GM10847 (cell line): ENCODE data around the gene EWSR1.
A peak's percentile ranks its signal among the peaks of the same experiment; 100 is the strongest.

ENCODE experiments used
- POLR2A ChIP-seq: IDR thresholded peaks from 2 replicates; pipeline ENCODE4 v1.6.1; 2011; ENCODE audit not compliant: insufficient read length; ENCODE audit errors: extremely low read depth

The EWSR1 gene, protein sequence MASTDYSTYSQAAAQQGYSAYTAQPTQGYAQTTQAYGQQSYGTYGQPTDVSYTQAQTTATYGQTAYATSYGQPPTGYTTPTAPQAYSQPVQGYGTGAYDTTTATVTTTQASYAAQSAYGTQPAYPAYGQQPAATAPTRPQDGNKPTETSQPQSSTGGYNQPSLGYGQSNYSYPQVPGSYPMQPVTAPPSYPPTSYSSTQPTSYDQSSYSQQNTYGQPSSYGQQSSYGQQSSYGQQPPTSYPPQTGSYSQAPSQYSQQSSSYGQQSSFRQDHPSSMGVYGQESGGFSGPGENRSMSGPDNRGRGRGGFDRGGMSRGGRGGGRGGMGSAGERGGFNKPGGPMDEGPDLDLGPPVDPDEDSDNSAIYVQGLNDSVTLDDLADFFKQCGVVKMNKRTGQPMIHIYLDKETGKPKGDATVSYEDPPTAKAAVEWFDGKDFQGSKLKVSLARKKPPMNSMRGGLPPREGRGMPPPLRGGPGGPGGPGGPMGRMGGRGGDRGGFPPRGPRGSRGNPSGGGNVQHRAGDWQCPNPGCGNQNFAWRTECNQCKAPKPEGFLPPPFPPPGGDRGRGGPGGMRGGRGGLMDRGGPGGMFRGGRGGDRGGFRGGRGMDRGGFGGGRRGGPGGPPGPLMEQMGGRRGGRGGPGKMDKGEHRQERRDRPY

GRCh38 chr22:29267858-29268510 lies at the start of gene EWSR1, which contains the start of gene RHBDD3:
Gene EWSR1 (plus strand): TSS chr22:29268268. CDS start chr22:29268337, 69 bp downstream.
Gene RHBDD3 (minus strand): TSS chr22:29267981. CDS start chr22:29265626, 2,355 bp downstream.
- peak; percentile 65 for TF ChIP-seq POLR2A

- TF ChIP-seq POLR2A, result no peak
Observed at GRCh38 chr22:29218758-29219408, 49.2 kb upstream of the EWSR1 start.

DNA sequence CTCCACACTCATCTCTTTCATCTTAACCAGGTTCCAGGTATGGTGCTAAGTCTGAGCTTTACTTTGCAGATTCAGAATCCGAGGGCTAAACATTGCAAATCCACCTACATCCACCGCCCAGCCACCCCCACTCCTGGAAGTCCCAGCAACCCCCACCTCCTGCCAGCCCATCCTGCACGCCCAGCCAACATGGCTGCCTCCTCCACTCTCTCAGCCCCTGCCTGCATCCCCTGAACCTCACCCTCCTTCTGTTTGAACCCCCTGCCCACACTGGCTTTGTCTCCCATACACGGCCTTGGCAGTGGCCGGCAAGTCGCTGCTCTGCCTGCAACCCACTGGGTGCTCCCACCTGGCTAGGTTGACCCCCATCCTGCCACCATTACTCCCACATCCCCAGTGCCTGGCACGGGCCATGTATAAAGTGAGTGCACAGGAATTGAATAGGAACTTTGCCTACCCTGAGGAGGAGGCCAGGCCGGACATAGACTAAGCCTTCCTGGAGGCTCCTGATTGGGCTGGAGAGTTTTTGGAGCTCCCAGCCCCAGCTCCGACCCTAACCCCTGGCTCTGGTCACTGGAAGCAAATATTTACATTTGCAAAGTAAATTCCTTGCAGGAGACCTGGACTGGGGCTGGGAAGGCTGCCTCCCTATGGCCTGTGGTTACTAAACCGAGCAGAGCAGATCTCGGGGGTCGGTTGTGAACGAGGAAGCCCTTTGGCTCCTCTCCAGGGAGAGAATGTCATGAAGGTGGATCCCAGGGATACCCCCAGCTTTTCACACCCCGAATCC lies 48.0 kb upstream of the EWSR1 start:
- no peak for TF ChIP-seq POLR2A

DNA sequence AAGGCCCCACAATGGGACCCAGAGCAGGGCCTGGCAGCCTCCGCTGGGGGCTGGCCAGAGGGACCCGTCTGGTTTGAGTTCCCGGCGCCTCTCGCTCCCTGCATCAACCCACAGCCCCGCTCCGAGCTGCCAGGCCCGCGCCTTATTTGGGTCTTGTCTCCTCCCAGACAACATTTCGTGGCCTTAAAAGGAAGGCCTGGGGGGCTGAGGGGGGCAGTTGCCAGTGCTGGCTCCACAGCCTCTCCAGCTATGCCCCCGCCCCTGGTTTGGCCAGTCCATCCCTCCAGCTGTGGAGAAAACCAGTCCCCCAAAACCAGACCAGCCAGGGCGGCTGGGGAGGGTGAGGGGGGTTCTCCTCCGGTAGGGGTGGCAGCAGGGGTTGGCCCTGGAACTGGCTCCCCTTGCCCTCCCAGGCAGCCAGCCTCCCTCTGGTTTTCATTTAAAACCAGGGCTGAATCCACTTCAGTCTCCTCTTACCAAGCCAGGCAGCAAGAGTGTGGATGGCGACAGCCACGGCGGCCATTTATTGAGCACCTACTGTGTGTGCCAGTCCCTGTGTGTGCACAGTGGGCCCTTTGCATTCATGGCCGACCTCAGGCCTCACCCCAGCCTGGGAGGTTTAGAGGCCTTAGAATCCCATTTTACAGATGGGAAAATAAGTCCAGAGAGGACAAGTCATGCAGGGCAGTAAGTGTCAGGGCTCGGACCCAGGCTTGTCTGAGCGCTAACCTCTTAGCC lies 43.8 kb upstream of the EWSR1 start:
- TF ChIP-seq POLR2A, result no peak

DNA sequence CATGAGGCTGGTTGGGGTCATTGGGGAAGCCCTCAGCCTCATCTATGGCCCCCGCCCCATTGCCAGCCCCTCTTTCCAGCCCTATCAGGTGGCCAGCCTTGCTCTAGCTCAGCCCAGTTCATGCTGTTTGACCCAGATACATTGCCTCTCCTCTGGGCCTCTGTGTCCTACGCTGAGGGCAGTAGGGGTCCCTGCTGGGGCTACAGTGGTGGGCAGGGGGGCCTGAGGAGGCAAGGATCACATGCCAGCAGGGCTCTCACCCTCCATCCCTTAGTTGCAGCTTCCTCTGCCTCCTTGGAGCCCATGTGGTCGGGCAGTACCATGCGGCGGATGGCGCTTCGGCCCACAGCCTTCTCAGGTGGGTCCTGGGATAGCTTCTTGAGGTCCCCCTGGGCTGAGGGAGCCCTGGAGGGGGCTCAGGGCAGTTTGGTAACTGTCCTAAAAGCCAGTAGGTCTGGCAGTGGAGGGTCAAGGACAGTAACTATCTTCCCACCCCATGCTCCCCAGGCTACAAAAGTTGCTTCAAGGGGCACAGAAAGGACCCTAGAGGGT lies 43.1 kb upstream of the EWSR1 start:
- TF ChIP-seq POLR2A, result no peak

- TF ChIP-seq POLR2A, result no peak
Observed at GRCh38 chr22:29225422-29226090, 42.5 kb upstream of the EWSR1 start.

DNA sequence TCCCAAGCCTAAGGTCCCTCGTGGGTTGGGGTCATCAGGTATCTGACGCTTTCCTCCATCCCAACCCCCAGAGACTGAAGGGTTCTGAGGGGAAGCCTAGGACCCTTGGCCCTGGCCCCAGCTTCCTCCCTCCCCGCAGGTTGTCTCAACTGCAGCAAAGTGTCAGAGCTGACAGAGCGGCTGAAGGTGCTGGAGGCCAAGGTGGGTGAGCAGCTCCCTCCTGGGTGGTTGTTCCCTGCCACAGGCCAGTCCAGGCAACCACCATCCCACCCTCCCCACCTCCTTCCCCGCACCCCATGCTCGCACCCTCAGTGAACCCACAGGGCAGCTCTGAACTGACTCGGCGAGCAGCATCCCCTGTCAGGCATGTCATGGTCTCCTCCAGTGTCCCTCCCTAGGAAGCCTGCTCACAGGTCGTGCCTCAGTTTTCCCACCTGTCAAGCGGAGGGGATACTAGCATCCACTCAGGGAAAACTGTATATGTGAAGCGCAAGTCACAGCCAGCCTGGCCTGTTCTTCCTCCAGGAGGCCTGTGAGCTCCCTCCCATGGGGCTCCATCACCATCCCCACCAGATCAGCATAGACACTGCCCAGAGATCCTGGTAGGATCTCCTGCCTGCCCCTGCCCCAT lies 41.6 kb upstream of the EWSR1 start:
- TF ChIP-seq POLR2A, result no peak

- TF ChIP-seq POLR2A, result no peak
Observed at GRCh38 chr22:29230972-29231875, 36.8 kb upstream of the EWSR1 start.

GRCh38 chr22:29231971-29232959 lies 35.8 kb upstream of the EWSR1 start:
- no peak for TF ChIP-seq POLR2A

DNA sequence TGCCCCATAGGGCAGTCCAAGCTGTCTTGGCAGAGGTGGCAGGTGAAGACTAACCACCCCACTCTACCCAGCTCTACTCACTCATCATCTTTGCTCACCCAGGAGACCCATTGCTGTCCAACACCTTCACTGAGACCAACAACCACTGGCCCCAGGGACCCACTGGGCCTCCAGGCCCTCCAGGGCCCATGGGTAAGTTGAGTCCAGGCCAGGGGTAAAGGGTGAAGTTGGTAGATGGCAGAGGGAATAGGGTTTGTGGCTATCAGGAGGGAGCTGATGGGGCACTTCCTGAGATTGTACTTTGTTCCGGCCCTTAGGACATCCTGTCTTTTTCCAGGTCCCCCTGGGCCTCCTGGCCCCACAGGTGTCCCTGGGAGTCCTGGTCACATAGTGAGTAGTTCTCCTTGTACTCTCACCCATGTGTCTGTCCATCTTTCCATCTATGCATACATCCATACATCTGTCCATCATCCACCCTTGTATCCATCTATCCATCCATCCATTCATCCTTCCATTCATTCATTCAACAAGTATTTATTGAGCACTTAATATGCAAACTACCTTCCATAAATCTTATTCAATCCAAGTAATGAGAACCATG lies 34.7 kb upstream of the EWSR1 start:
- no peak for TF ChIP-seq POLR2A
